HepG2 (cell line): ENCODE results near the gene FAM20A. TPM values are rescaled to one million over a fixed set of nuclear protein-coding genes. Genes with fewer than 3 reads are reported as not detected.

Experiments
- BRF2 ChIP-seq: sonication (generic); formaldehyde crosslinking; IDR thresholded peaks from 2 replicates; pipeline ENCODE4 v1.8.1; 2022; ENCODE audit warnings: mild to moderate bottlenecking, missing genetic modification reagents
- CENPT ChIP-seq: sonication (generic); formaldehyde crosslinking; IDR thresholded peaks from 2 replicates; pipeline ENCODE4 v1.8.0; 2022; ENCODE audit warnings: low read depth, mild to moderate bottlenecking, moderate library complexity, missing genetic modification reagents
- CREB3 ChIP-seq: sonication (generic); formaldehyde crosslinking; IDR thresholded peaks from 2 replicates; pipeline ENCODE4 v1.5.0; 2020; ENCODE audit warnings: missing genetic modification reagents
- FLYWCH1 ChIP-seq: sonication (generic); formaldehyde crosslinking; IDR thresholded peaks from 2 replicates; pipeline ENCODE4 v1.8.1; 2023; ENCODE audit warnings: mild to moderate bottlenecking, missing genetic modification reagents
- HNRNPL ChIP-seq: fragments of 200-400 bp; formaldehyde crosslinking; IDR thresholded peaks from 2 replicates; pipeline ENCODE4 v1.6.1; 2017; ENCODE audit warnings: mild to moderate bottlenecking, low read depth, low read length
- KDM5B ChIP-seq: sonication (generic); formaldehyde crosslinking; IDR thresholded peaks from 2 replicates; pipeline ENCODE4 v1.4.0; 2020; ENCODE audit warnings: missing genetic modification reagents, mild to moderate bottlenecking, borderline replicate concordance
- NBN ChIP-seq: fragments of 450-650 bp; conservative IDR thresholded peaks from 2 replicates; pipeline ENCODE4 v1.6.1; 2017
- NFYB ChIP-seq: sonication (generic); formaldehyde crosslinking; IDR thresholded peaks from 2 replicates; pipeline ENCODE4 v1.4.0; 2020; ENCODE audit warnings: missing genetic modification reagents
- ONECUT2 ChIP-seq: sonication (generic); formaldehyde crosslinking; IDR thresholded peaks from 2 replicates; pipeline ENCODE4 v1.4.0; 2020; ENCODE audit warnings: missing genetic modification reagents
- PATZ1 ChIP-seq: sonication (generic); formaldehyde crosslinking; IDR thresholded peaks from 2 replicates; pipeline ENCODE4 v1.4.0; 2020; ENCODE audit warnings: missing genetic modification reagents
- PTBP1 ChIP-seq: fragments of 200-400 bp; formaldehyde crosslinking; IDR thresholded peaks from 2 replicates; pipeline ENCODE4 v1.6.1; 2018; ENCODE audit warnings: low read length, low read depth; ENCODE audit not compliant: poor library complexity, severe bottlenecking
- RBAK ChIP-seq: sonication (generic); formaldehyde crosslinking; IDR thresholded peaks from 2 replicates; pipeline ENCODE4 v1.5.1; 2020; ENCODE audit warnings: mild to moderate bottlenecking, missing genetic modification reagents
- SNAPC4 ChIP-seq: sonication (generic); formaldehyde crosslinking; IDR thresholded peaks from 2 replicates; pipeline ENCODE4 v1.4.0; 2020; ENCODE audit warnings: mild to moderate bottlenecking, missing genetic modification reagents
- SRF ChIP-seq: IDR thresholded peaks from 2 replicates; pipeline ENCODE4 v1.6.1; 2011; ENCODE audit warnings: mild to moderate bottlenecking, low read depth, low read length, moderate library complexity
- SSRP1 ChIP-seq: IDR thresholded peaks from 2 replicates; pipeline ENCODE4 v1.6.1; 2016; ENCODE audit warnings: control low read depth
- ZNF317 ChIP-seq: sonication (generic); formaldehyde crosslinking; IDR thresholded peaks from 2 replicates; pipeline ENCODE4 v1.5.0; 2020; ENCODE audit warnings: mild to moderate bottlenecking, missing genetic modification reagents
- ZNF354B ChIP-seq: sonication (generic); formaldehyde crosslinking; IDR thresholded peaks from 2 replicates; pipeline ENCODE4 v1.8.0; 2022; ENCODE audit warnings: mild to moderate bottlenecking, missing genetic modification reagents
- ZNF7 ChIP-seq: IDR thresholded peaks from 2 replicates; pipeline ENCODE4 v1.6.1; 2016; ENCODE audit warnings: missing biosample characterization, missing genetic modification reagents
- ZNF780A ChIP-seq: sonication (generic); formaldehyde crosslinking; IDR thresholded peaks from 2 replicates; pipeline ENCODE4 v1.8.0; 2022; ENCODE audit warnings: mild to moderate bottlenecking, missing genetic modification reagents, moderate library complexity
- polyA plus RNA-seq, 8 experiments: library from polyadenylated mRNA; depleted of rRNA in 3 of 8; stranded (reverse) in 7 of 8; unstranded in 1 of 8; fragments of >200 nt; fragmentation: Illumina TruSeq in 4 of 8; extraction: Trizol in 4 of 8; gene quantifications; 2 replicates each; pipeline versions ENCODE4 v1.2.1 to v1.2.3, GENCODE V29; 2011 to 2016; ENCODE audit warnings: low read depth in 4 of 8, missing spikeins in 1 of 8, mixed read lengths in 1 of 8; ENCODE audit not compliant: insufficient read depth in 1 of 8
- total RNA-seq, 5 experiments: library from RNA; depleted of rRNA; stranded (reverse); fragments of >200 nt; fragmentation: Illumina TruSeq; extraction: Trizol; gene quantifications; 2 replicates each; pipeline ENCODE4 v1.2.3, GENCODE V29; 2016; ENCODE audit warnings: low read depth in 1 of 5
- TF ChIP-seq, protein P1 (sequence below): sonication (generic); formaldehyde crosslinking; IDR thresholded peaks from 2 replicates; pipeline ENCODE4 v1.4.0; 2020; ENCODE audit warnings: missing genetic modification reagents

FAM20A gene
- total and polyA plus RNA-seq, 2 of the 13 experiments (the other 11 are each of a cell fraction or from before 2014, with no cell fraction given): 9.3 to 20.7 TPM

- TF ChIP-seq PATZ1 (CRISPR knock-in tag) (peak; percentile 42), PTBP1 (no peak), ZNF317 (no peak), BRF2 (no peak), KDM5B (peak; percentile 46), CENPT (CRISPR knock-in tag) (no peak), RBAK (no peak), FLYWCH1 (CRISPR knock-in tag) (no peak), NFYB (CRISPR knock-in tag) (no peak), ZNF7 (no peak), SRF (no peak), SNAPC4 (CRISPR knock-in tag) (0 out of 2 replicates have a peak, but pooled peaks have one; percentile 29), SSRP1 (CRISPR knock-in tag) (peak; percentile 73; the same call in 1 of the 2 replicates), HNRNPL (no peak), ZNF780A (CRISPR knock-in tag) (no peak), ZNF354B (CRISPR knock-in tag) (no peak), NBN (no peak), CREB3 (CRISPR knock-in tag) (no peak), ONECUT2 (CRISPR knock-in tag) (no peak)
- TF ChIP-seq, protein P1, sequence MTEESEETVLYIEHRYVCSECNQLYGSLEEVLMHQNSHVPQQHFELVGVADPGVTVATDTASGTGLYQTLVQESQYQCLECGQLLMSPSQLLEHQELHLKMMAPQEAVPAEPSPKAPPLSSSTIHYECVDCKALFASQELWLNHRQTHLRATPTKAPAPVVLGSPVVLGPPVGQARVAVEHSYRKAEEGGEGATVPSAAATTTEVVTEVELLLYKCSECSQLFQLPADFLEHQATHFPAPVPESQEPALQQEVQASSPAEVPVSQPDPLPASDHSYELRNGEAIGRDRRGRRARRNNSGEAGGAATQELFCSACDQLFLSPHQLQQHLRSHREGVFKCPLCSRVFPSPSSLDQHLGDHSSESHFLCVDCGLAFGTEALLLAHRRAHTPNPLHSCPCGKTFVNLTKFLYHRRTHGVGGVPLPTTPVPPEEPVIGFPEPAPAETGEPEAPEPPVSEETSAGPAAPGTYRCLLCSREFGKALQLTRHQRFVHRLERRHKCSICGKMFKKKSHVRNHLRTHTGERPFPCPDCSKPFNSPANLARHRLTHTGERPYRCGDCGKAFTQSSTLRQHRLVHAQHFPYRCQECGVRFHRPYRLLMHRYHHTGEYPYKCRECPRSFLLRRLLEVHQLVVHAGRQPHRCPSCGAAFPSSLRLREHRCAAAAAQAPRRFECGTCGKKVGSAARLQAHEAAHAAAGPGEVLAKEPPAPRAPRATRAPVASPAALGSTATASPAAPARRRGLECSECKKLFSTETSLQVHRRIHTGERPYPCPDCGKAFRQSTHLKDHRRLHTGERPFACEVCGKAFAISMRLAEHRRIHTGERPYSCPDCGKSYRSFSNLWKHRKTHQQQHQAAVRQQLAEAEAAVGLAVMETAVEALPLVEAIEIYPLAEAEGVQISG (CRISPR knock-in tag): no peak
These were observed 20.9 kb downstream of the FAM20A start (continued) for GRCh38 chr17:68580236-68580770.
